Right ventricle myocardium inferior (tissue), 1 donor: Measurements from ENCODE around the gene PCDHGB6. TPM values are rescaled to one million over a fixed set of nuclear protein-coding genes. Genes with fewer than 3 reads are reported as not detected.
"Not testable (repeated sequence)": the region's sequence is repeated elsewhere in the genome, so short reads cannot be mapped to it uniquely, and the experiment has no call there.

ENCODE experiments used
- ATAC-seq: fragments of 200-7000 bp; cut with Tn5 transposase; one replicate; pipeline ENCODE4 v1.9.1; 2020; ENCODE audit warnings: mild to moderate bottlenecking, moderate library complexity
- DNase-seq: peaks from one replicate; pipeline ENCODE4 v3.0.0; 2021; ENCODE audit errors: missing footprints
- intact Hi-C: fragments of 100-400 bp; cut with DNase I; formaldehyde crosslinking; loops from one replicate; pipeline ENCODE4 v1.11.0; 2022
- total RNA-seq: library from RNA; stranded (reverse); fragmentation: NEBNext Ultra II Directional; extraction: Animal tissue kit (Norgen Biotek cat#: 25700); gene quantifications from one replicate; pipeline ENCODE4 v1.2.1, GENCODE V29; 2021
- donor health status: DM: no; HTN: yes; CAD: no; lungs with severe emphysema.

Gene PCDHGB6
- total RNA-seq, 1 donor from 2014 or later = 5.9 TPM

DNA sequence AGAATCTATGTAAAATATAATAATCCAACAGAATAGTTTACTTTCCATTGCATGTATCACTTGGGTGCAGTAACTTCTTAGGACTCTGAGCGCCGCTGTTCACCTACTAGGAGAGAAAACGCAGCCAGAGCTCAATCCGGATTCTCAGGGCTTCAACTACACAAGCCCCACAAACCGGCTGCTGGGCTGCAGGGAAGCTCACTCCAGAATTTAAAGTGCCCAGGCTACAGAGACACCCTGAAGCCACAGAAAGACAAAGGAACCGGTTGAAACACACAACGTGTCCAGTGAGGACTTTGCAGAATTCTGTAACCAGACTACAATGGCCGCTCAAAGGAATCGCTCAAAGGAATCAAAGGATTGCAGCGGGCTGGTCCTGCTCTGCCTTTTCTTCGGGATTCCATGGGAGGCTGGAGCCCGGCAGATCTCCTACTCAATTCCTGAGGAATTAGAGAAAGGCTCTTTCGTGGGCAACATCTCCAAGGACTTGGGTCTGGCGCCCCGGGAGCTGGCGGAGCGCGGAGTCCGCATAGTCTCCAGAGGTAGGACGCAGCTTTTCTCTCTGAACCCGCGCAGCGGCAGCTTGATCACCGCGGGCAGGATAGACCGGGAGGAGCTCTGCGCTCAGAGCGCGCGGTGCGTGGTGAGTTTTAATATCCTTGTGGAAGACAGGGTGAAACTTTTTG is 5.2 kb downstream of the PCDHGB6 start, which contains the start of gene PCDHGA10:
Gene PCDHGA10 (plus strand): TSS at position 134 of the 686 bp plus-strand sequence. CDS start 189 bp downstream, at position 323.
- DNase-seq (no peak), ATAC-seq (peak; percentile 50)
- intact Hi-C loops = loop anchor here (5.0 kb wide), 1 partner anchor 41 kb away; the partner anchor contains the start of genes PCDHGA6 and PCDHGB3

GRCh38 chr5:141413540-141414069 is 5.8 kb downstream of the PCDHGB6 start:
- DNase-seq (no peak), ATAC-seq (peak; percentile 22)
- intact Hi-C loops = loop anchor here (5.0 kb wide), 1 partner anchor 41 kb away; the partner anchor contains the start of genes PCDHGA6 and PCDHGB3

DNA sequence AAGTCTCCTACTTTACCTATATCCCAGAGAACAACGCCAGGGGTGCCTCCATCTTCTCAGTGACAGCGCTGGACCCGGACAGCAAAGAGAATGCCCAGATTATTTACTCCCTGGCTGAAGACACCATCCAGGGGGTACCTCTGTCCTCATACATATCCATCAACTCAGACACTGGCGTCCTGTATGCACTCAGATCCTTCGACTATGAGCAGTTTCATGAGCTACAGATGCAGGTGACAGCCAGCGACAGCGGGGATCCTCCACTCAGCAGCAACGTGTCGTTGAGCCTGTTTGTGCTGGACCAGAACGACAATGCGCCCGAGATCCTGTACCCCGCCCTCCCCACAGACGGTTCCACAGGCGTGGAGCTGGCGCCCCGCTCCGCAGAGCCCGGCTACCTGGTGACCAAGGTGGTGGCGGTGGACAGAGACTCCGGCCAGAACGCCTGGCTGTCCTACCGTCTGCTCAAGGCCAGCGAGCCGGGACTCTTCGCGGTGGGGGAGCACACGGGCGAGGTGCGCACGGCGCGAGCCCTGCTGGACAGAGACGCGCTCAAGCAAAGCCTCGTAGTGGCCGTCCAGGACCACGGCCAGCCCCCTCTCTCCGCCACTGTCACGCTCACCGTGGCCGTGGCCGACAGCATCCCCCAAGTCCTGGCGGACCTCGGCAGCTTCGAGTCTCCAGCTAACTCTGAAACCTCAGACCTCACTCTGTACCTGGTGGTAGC is 6.9 kb downstream of the PCDHGB6 start:
- not testable (repeated sequence) for ATAC-seq, DNase-seq
- intact Hi-C loops = loop anchor here (5.0 kb wide), 1 partner anchor 42 kb away; the partner anchor contains the start of genes PCDHGA6 and PCDHGB3

- intact Hi-C loops, ATAC-seq: not testable (repeated sequence)
- peak; percentile 65 for DNase-seq
Observed at GRCh38 chr5:141415275-141415618, 7.4 kb downstream of the PCDHGB6 start.

DNA sequence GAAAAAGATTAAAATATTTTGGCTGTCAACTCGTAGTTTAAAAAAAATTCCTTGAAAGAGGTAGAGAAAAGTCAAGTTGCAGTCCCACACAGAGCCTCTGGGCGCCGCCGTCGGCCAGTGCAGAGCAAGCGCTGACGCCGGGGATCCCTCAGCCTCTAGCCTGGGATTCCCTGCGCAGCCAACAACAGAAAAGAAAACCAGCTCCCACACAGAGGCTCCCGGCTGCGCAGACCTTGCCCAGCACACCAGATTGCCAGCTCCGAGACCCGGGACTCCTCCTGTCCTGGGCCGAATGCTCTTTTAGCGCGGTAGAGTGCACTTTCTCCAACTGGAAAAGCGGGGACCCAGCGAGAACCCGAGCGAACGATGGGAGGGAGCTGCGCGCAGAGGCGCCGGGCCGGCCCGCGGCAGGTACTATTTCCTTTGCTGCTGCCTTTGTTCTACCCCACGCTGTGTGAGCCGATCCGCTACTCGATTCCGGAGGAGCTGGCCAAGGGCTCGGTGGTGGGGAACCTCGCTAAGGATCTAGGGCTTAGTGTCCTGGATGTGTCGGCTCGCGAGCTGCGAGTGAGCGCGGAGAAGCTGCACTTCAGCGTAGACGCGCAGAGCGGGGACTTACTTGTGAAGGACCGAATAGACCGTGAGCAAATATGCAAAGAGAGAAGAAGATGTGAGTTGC is 9.8 kb downstream of the PCDHGB6 start, which contains the start of gene PCDHGB7:
Gene PCDHGB7 (plus strand): TSS at position 184 of the 679 bp plus-strand sequence. CDS start 183 bp downstream, at position 367.
- ATAC-seq (peak; percentile 92), DNase-seq (peak; percentile 89)
- intact Hi-C loops = loop anchor here (2.0 kb wide), 2 partner anchors 107 to 141 kb away; no protein-coding TSS in a partner anchor

DNA sequence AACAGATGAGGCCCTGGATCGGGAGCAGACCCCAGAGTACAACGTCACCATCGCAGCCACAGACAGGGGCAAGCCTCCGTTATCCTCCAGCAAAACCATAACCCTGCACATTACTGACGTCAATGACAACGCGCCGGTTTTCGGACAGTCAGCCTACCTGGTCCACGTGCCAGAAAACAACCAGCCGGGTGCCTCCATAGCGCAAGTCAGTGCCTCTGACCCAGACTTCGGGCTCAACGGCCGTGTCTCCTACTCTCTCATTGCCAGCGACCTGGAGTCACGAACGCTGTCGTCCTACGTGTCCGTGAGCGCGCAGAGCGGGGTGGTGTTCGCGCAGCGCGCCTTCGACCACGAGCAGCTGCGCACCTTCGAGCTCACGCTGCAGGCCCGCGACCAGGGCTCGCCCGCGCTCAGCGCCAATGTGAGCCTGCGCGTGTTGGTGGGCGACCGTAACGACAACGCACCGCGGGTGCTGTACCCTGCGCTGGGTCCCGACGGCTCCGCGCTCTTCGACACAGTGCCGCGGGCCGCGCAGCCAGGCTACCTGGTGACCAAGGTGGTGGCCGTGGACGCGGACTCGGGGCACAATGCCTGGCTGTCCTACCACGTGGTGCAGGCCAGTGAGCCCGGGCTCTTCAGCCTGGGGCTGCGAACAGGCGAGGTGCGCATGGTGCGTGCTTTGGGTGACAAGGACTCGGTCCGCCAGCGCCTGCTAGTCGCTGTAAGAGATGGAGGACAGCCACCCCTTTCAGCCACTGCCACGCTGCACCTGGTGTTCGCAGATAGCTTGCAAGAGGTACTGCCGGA is 11.5 kb downstream of the PCDHGB6 start:
- intact Hi-C loops = no loop called here
- DNase-seq = no peak
- no peak for ATAC-seq

- intact Hi-C loops = no loop called here
- no peak for DNase-seq
Observed at GRCh38 chr5:141420855-141421488, 13.2 kb downstream of the PCDHGB6 start, which contains the start of gene PCDHGA11. Gene PCDHGA11 (plus strand): TSS chr5:141421051. CDS start chr5:141421228, 177 bp downstream.

GRCh38 chr5:141421489-141421855 is 13.7 kb downstream of the PCDHGB6 start:
- intact Hi-C loops = no loop called here

More at GRCh38 chr5:141420855-141421488, 13.2 kb downstream of the PCDHGB6 start, which contains the start of gene PCDHGA11:
- ATAC-seq = no peak

GRCh38 chr5:141422742-141423291 is 15.0 kb downstream of the PCDHGB6 start:
- no peak for DNase-seq
- intact Hi-C loops = no loop called here
- ATAC-seq = no peak

More at GRCh38 chr5:141421489-141421855, 13.7 kb downstream of the PCDHGB6 start:
- no peak for ATAC-seq
- DNase-seq = no peak

DNA sequence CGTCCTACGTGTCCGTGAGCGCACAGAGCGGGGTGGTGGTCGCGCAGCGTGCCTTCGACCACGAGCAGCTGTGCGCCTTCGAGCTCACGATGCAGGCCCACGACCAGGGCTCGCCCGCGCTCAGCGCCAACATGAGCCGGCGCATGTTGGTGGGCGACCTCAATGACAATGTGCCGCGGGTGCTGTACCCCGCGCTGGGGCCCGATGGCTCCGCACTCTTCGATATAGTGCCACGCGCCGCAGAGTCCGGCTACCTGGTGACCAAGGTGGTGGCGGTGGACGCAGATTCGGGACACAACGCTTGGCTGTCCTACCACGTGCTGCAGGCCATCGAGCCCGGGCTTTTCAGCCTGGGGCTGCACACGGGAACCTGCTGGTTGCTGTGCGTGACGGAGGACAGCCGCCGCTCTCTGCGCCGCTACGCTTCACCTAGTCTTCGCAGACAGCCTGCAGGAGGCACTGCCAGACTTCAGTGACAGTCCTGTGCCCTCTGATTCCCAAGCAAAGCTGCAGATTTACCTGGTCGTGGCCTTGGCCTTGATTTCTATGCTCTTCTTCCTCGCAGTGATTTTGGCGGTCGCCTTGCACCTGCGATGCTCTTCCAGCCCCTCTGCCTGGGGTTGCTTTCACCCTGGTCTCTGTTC is 20.1 kb downstream of the PCDHGB6 start:
- no peak for ATAC-seq
- intact Hi-C loops = no loop called here
- DNase-seq = no peak

- intact Hi-C loops = loop anchor here (2.0 to 5.0 kb wide), 2 partner anchors 47 to 94 kb away; partner anchors contain the start of gene PCDHGC3
- DNase-seq (no peak), ATAC-seq (peak; percentile 90)
Observed at GRCh38 chr5:141430332-141431113, 22.7 kb downstream of the PCDHGB6 start, which contains the start of gene PCDHGA12. Gene PCDHGA12 (plus strand): TSS chr5:141430507. CDS start chr5:141430760, 253 bp downstream.

GRCh38 chr5:141431286-141431685 is 23.5 kb downstream of the PCDHGB6 start:
- no peak for ATAC-seq
- DNase-seq = no peak

DNA sequence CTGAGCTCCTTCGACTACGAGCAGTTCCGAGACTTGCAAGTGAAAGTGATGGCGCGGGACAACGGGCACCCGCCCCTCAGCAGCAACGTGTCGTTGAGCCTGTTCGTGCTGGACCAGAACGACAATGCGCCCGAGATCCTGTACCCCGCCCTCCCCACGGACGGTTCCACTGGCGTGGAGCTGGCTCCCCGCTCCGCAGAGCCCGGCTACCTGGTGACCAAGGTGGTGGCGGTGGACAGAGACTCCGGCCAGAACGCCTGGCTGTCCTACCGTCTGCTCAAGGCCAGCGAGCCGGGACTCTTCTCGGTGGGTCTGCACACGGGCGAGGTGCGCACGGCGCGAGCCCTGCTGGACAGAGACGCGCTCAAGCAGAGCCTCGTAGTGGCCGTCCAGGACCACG is 24.5 kb downstream of the PCDHGB6 start:
- intact Hi-C loops = loop anchor here (5.0 kb wide), 1 partner anchor 45 kb away; the partner anchor contains the start of gene PCDHGC3
- ATAC-seq, DNase-seq: not testable (repeated sequence)

More at GRCh38 chr5:141431286-141431685, 23.5 kb downstream of the PCDHGB6 start:
- intact Hi-C loops = loop anchor here (2.0 to 5.0 kb wide), 2 partner anchors 46 to 94 kb away; partner anchors contain the start of gene PCDHGC3

GRCh38 chr5:141432726-141433125 is 24.9 kb downstream of the PCDHGB6 start:
- intact Hi-C loops = loop anchor here (5.0 kb wide), 1 partner anchor 45 kb away; the partner anchor contains the start of gene PCDHGC3
- ATAC-seq, DNase-seq: not testable (repeated sequence)

DNA sequence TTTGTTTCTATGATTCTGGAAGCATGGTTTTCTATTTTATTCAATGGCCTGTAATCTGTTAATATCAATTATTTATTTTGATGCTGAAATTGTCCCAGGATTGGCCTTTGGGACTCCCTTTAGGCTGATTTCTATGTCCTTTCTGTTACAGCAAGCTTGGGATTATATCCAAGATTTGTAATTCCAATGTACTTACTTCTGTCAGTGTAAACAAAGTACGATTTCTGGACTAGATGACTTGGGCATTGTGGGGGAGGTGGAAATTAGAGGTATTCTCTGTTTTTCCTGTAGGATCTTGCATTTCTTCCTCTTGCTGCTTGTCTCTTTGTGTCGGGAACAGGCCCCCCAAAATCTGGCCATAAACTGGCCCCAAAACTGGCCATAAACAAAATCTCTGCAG is 26.2 kb downstream of the PCDHGB6 start:
- intact Hi-C loops = loop anchor here (5.0 kb wide), 1 partner anchor 43 kb away; the partner anchor contains the start of gene PCDHGC3

More for the DNA sequence above, 26.2 kb downstream of the PCDHGB6 start:
- ATAC-seq (no peak), DNase-seq (no peak)
